ENCODE measurements around the gene MRPL19.

- TF ChIP-seq EZH2phosphoT487 (conservative IDR thresholded peaks at IDR 0.05; ENCODE audit: low read length) (no peak), CTCF (IDR thresholded peaks at IDR 0.05; ENCODE audit: insufficient read depth, low read length, poor library complexity, severe bottlenecking) (no peak)
Observed at GRCh38 chr2:75709297-75709696, 62.7 kb downstream of the MRPL19 start.
